ENCODE measurements around the gene CA11.

CA11 gene

GRCh38 chr19:48616491-48617056 lies 29.4 kb downstream of the CA11 start:
- TF ChIP-seq ZBTB7A (IDR thresholded peaks at IDR 0.05; ENCODE audit: low read depth) (no peak), TAF1 (IDR thresholded peaks at IDR 0.05; ENCODE audit: low read depth) (no peak), EGR1 (IDR thresholded peaks at IDR 0.05) (no peak), EP300 (IDR thresholded peaks at IDR 0.05; ENCODE audit: borderline replicate concordance) (no peak), REST (IDR thresholded peaks at IDR 0.05; ENCODE audit: low read depth) (no peak), CREB1 (IDR thresholded peaks at IDR 0.05; ENCODE audit: low read depth) (no peak), YY1 (IDR thresholded peaks at IDR 0.05; ENCODE audit: low read depth) (no peak), RAD21 (IDR thresholded peaks at IDR 0.05; ENCODE audit: low read depth) (no peak), FOXM1 (IDR thresholded peaks at IDR 0.05; ENCODE audit: borderline replicate concordance, low read depth) (no peak), TCF12 (IDR thresholded peaks at IDR 0.05; ENCODE audit: low read depth) (no peak), NFIC (IDR thresholded peaks at IDR 0.05) (no peak), MAX (IDR thresholded peaks at IDR 0.05) (no peak), TEAD4 (IDR thresholded peaks at IDR 0.05) (no peak), CEBPB (IDR thresholded peaks at IDR 0.05) (no peak)
- TF ChIP-seq, protein P1, sequence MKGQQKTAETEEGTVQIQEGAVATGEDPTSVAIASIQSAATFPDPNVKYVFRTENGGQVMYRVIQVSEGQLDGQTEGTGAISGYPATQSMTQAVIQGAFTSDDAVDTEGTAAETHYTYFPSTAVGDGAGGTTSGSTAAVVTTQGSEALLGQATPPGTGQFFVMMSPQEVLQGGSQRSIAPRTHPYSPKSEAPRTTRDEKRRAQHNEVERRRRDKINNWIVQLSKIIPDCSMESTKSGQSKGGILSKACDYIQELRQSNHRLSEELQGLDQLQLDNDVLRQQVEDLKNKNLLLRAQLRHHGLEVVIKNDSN (IDR thresholded peaks at IDR 0.05) = no peak

DNA sequence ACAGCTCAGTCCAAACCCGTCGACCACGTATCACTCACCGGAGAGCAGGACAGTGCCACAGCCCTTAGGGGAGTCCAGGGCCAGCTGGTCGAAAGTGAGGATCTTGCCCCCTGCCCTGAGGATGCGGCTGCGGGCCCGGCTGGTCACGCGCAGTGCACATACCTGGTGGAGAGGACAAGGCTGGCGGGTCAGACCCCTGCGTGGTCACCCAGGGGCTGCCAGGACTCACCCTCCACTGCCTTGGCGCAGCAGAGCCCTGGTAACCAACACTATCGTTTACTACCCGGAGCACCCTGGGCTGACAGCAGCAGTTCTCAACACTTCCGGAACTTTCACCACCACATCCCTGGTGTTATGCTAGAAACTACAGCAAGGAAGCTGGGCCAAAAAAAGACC lies 29.9 kb downstream of the CA11 start:
- TF ChIP-seq TAF1 (IDR thresholded peaks at IDR 0.05; ENCODE audit: low read depth) = no peak
- TF ChIP-seq REST (IDR thresholded peaks at IDR 0.05; ENCODE audit: low read depth) = no peak
- TF ChIP-seq TEAD4 (IDR thresholded peaks at IDR 0.05) = no peak
- TF ChIP-seq TCF12 (IDR thresholded peaks at IDR 0.05; ENCODE audit: low read depth) = no peak
- no peak for TF ChIP-seq RAD21 (IDR thresholded peaks at IDR 0.05; ENCODE audit: low read depth)

DNA sequence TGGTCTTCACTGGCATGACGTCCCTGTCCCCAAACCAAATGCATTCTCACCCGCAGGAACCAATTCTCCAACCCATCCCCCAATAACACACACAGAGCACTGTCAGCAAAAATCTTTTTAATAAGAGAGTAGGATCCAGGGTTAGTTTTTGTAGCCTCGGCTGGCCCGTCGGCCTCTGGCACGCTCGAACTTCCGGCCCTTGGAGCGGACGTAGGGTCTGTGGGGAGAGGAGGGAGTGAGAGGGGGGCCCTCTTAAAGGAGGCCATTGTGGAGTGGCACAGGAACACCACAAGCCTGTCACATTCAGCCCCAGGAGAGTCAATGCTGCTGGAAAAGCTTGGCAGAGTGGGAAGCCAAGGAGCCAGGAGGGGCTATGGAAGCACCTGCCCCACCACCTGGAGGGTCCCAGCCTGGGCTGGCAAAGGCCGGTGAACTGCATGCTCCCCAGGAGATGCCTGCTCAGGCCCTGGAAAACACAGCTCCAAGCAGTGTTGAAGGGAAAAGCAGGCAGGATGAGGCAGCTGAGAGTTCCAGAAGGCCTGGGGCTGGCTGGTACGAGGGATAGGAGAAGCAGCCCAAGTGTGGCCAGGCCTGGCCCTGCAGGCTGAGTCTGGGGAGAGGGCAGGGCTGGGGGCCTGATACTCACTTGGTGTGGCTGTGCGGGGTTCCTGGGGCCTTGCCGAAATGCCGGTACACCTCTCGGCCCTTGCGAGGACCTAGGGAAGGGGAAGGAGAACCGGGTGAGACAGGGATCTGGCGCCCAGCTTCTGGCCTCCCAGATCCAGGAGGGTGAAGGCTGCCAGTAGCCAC lies 30.6 kb downstream of the CA11 start:
- TF ChIP-seq NFIC (IDR thresholded peaks at IDR 0.05) (no peak), TEAD4 (IDR thresholded peaks at IDR 0.05) (no peak), REST (IDR thresholded peaks at IDR 0.05; ENCODE audit: low read depth) (no peak), TAF1 (IDR thresholded peaks at IDR 0.05; ENCODE audit: low read depth) (no peak), TCF12 (IDR thresholded peaks at IDR 0.05; ENCODE audit: low read depth) (no peak), FOXM1 (IDR thresholded peaks at IDR 0.05; ENCODE audit: borderline replicate concordance, low read depth) (no peak)

DNA sequence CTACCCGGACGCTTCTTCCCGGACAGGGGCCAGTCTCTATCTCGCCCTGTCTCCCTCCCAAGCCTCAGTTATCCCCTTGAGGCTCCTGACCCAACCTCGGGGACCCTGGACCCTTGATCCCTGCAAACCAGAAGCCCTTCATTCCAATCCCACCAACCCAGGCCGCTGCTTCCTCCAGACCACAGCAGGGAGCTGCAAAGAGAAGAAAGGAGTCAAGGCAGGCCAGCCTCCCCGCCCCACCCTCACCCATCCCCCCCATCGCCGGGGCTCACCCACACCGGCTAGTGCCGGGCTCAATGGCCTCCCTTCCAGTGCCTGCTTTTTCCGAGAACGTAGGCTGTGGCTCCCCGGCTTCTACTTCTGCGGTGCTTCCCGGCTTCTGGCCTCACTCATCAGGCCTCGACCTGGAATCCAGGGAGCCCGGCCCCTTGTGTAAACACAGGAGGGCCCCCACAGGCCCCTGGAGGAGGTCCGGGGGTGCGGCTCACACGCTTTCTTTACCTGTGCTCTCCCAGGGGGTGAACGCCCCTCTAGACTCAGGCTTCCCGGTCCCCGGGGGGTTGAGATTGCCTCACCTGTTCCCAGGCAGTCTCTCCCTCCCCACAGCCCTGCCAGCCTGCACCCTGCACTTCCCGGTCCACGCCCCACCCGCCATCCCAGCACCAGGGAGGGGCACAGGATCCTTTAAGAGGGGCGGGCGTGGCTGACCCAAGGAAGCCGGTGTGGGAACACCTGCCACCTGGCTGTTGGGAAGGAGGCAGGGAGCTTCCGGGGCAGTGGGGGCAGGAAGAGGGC lies 31.4 kb downstream of the CA11 start, which contains the start of gene FAM83E:
TSS of gene FAM83E (minus strand) at position 641 of the 795 bp plus-strand sequence. CDS start 1,704 bp downstream, outside the sequence.
- no peak for TF ChIP-seq EP300 (IDR thresholded peaks at IDR 0.05; ENCODE audit: borderline replicate concordance)
- TF ChIP-seq, protein P1 (IDR thresholded peaks at IDR 0.05) = no peak
- no peak for TF ChIP-seq FOXM1 (IDR thresholded peaks at IDR 0.05; ENCODE audit: borderline replicate concordance, low read depth)
- TF ChIP-seq CEBPB (IDR thresholded peaks at IDR 0.05) = no peak
- no peak for TF ChIP-seq TEAD4 (IDR thresholded peaks at IDR 0.05)
- TF ChIP-seq NFIC (IDR thresholded peaks at IDR 0.05) = no peak
- TF ChIP-seq ZBTB7A (IDR thresholded peaks at IDR 0.05; ENCODE audit: low read depth) = no peak
- no peak for TF ChIP-seq RAD21 (IDR thresholded peaks at IDR 0.05; ENCODE audit: low read depth)
- no peak for TF ChIP-seq REST (IDR thresholded peaks at IDR 0.05; ENCODE audit: low read depth)
- TF ChIP-seq TCF12 (IDR thresholded peaks at IDR 0.05; ENCODE audit: low read depth) = no peak
- TF ChIP-seq YY1 (IDR thresholded peaks at IDR 0.05; ENCODE audit: low read depth) = no peak
- no peak for TF ChIP-seq CREB1 (IDR thresholded peaks at IDR 0.05; ENCODE audit: low read depth)
- no peak for TF ChIP-seq TAF1 (IDR thresholded peaks at IDR 0.05; ENCODE audit: low read depth)
- no peak for TF ChIP-seq MAX (IDR thresholded peaks at IDR 0.05)
